Left colon (tissue), 2 donors: ENCODE data around the gene MUCL3. TPM values are rescaled to one million over a fixed set of nuclear protein-coding genes. Genes with fewer than 3 reads are reported as not detected.
"Not testable (repeated sequence)": the region's sequence is repeated elsewhere in the genome, so short reads cannot be mapped to it uniquely, and the experiment has no call there.

Experiments
- ATAC-seq: fragments of 200-7000 bp; cut with Tn5 transposase; one replicate; pipeline ENCODE4 v1.9.1; 2020; ENCODE audit warnings: mild to moderate bottlenecking, moderate library complexity
- DNase-seq, 2 donors: peaks; one replicate each; pipeline ENCODE4 v3.0.0-alpha.2; 2020
- intact Hi-C, 2 donors: fragments of 100-400 bp; cut with DNase I in 1 of 2; cut with micrococcal nuclease in 1 of 2; formaldehyde crosslinking; loops; one replicate each; pipeline versions ENCODE4 v1.11.2 to v1.14.0; 2022; cut with DNase I, micrococcal nuclease
- long read RNA-seq: library from polyadenylated mRNA; unstranded; transcript quantifications from one replicate; pipeline ENCODE4 v2.0.0, GENCODE V29; 2021
- total RNA-seq, 2 donors: library from RNA; stranded (reverse); fragmentation: NEBNext Ultra II Directional; extraction: Animal tissue kit (Norgen Biotek cat#: 25700); gene quantifications; one replicate each; pipeline ENCODE4 v1.2.1, GENCODE V29; 2021
- donor health status: DM: no; HTN: no; CAD: no.
- donor health status: DM: yes; HTN: yes; CAD: no.

Gene MUCL3
- total RNA-seq: not detected
- long read RNA-seq: 0 reads

- intact Hi-C loops: loop anchor here in 1 of 2 donors (10.0 kb wide), 1 partner anchor 124 kb away; no protein-coding TSS in a partner anchor
- DNase-seq (no peak), ATAC-seq (peak; percentile 80)
These were observed at the start of gene MUCL3 for GRCh38 chr6:30940361-30940986. TSS of gene MUCL3 (plus strand) at chr6:30940973. CDS start at chr6:30941000, 27 bp downstream.

GRCh38 chr6:30891450-30891723 is 49.4 kb upstream of the MUCL3 start:
- intact Hi-C loops: no loop called here
- DNase-seq: no peak
- no peak for ATAC-seq

- ATAC-seq: no peak
- no peak for DNase-seq
- intact Hi-C loops: no loop called here
These were observed 48.8 kb upstream of the MUCL3 start for GRCh38 chr6:30891816-30892538.

- ATAC-seq: no peak
- DNase-seq: peak in 1 of 2 donors; percentile 15
- intact Hi-C loops: no loop called here
These were observed 47.7 kb upstream of the MUCL3 start for GRCh38 chr6:30893001-30893591.

- no peak for ATAC-seq
- DNase-seq: no peak
- intact Hi-C loops: no loop called here
These were observed 47.1 kb upstream of the MUCL3 start for GRCh38 chr6:30893666-30894065.

- DNase-seq: no peak
- ATAC-seq: no peak
- intact Hi-C loops: no loop called here
These were observed 46.4 kb upstream of the MUCL3 start for GRCh38 chr6:30894381-30894780.

- intact Hi-C loops: no loop called here
- DNase-seq: no peak
- no peak for ATAC-seq
These were observed 45.8 kb upstream of the MUCL3 start for GRCh38 chr6:30894935-30895334.

- no peak for ATAC-seq
- intact Hi-C loops: no loop called here
- DNase-seq: no peak
These were observed 45.4 kb upstream of the MUCL3 start for GRCh38 chr6:30895343-30895742.

- no peak for ATAC-seq
These were observed 44.2 kb upstream of the MUCL3 start for GRCh38 chr6:30896541-30896940.

GRCh38 chr6:30897882-30898281 is 42.9 kb upstream of the MUCL3 start:
- no peak for ATAC-seq
- DNase-seq: no peak
- intact Hi-C loops: no loop called here

More at GRCh38 chr6:30896541-30896940, 44.2 kb upstream of the MUCL3 start:
- intact Hi-C loops: no loop called here
- DNase-seq: no peak

- intact Hi-C loops: no loop called here
- DNase-seq: no peak
- ATAC-seq: peak; percentile 2
These were observed 41.9 kb upstream of the MUCL3 start for GRCh38 chr6:30898750-30899360.

GRCh38 chr6:30900863-30901417 is 39.8 kb upstream of the MUCL3 start:
- intact Hi-C loops: no loop called here
- no peak for DNase-seq
- peak; percentile 6 for ATAC-seq

- intact Hi-C loops: no loop called here
- ATAC-seq: peak; percentile 9
- DNase-seq: no peak
These were observed 39.3 kb upstream of the MUCL3 start for GRCh38 chr6:30901436-30901835.

- ATAC-seq, intact Hi-C loops, DNase-seq: not testable (repeated sequence)
These were observed 38.6 kb upstream of the MUCL3 start for GRCh38 chr6:30902196-30902595.

GRCh38 chr6:30902709-30903108 is 38.1 kb upstream of the MUCL3 start:
- ATAC-seq: no peak
- intact Hi-C loops: no loop called here
- no peak for DNase-seq

GRCh38 chr6:30903236-30903635 is 37.5 kb upstream of the MUCL3 start:
- intact Hi-C loops: no loop called here
- DNase-seq (no peak), ATAC-seq (no peak)

GRCh38 chr6:30907290-30907757 is 33.4 kb upstream of the MUCL3 start:
- intact Hi-C loops: not testable (repeated sequence)
- ATAC-seq (peak; percentile 65), DNase-seq (peak; percentile 42 to 50)

- intact Hi-C loops: no loop called here
- peak; percentile 97 to 98 for DNase-seq
- ATAC-seq: peak; percentile 92
These were observed 32.8 kb upstream of the MUCL3 start, which contains the start of gene GTF2H4 for GRCh38 chr6:30907758-30908591. TSS of gene GTF2H4 (plus strand) at chr6:30908207.

GRCh38 chr6:30908700-30909099 is 32.1 kb upstream of the MUCL3 start:
- DNase-seq (no peak), ATAC-seq (no peak)
- intact Hi-C loops: no loop called here
